Heart left ventricle (tissue), 16 donors: Measurements from ENCODE around the gene AGR3. TPM values are rescaled to one million over a fixed set of nuclear protein-coding genes. Genes with fewer than 3 reads are reported as not detected.

Experiments
- ATAC-seq, 4 donors: fragments of 200-7000 bp; cut with Tn5 transposase; one replicate each; pipeline ENCODE4 v1.9.1; 2020 to 2022; ENCODE audit warnings: moderate library complexity in 4 of 4, mild to moderate bottlenecking in 3 of 4, moderate number of reproducible peaks in 1 of 4
- DNase-seq, 5 donors: peaks; one replicate each; pipeline ENCODE4 v3.0.0-alpha.2; 2020
- H3K27ac ChIP-seq, 12 donors: fragments of 200-600 bp; sonication (generic) in 4 of 12; one replicate each; pipeline versions ENCODE4 v1.5.0 to v1.8.0; 2016 to 2022; ENCODE audit warnings: mild to moderate bottlenecking in 2 of 12
- H3K27me3 ChIP-seq, 9 donors: fragments of 200-600 bp; sonication (generic) in 2 of 9; one replicate each; pipeline versions ENCODE4 v1.5.1 to v1.8.0; 2016 to 2022; ENCODE audit warnings: mild to moderate bottlenecking in 3 of 9
- H3K36me3 ChIP-seq, 9 donors: fragments of 200-600 bp; sonication (generic) in 2 of 9; one replicate each; pipeline versions ENCODE4 v1.5.0 to v1.8.0; 2018 to 2022; ENCODE audit warnings: mild to moderate bottlenecking in 2 of 9
- H3K4me1 ChIP-seq, 12 donors: fragments of 200-600 bp; sonication (generic) in 4 of 12; one replicate each; pipeline versions ENCODE4 v1.5.0 to v1.8.0; 2016 to 2022; ENCODE audit warnings: mild to moderate bottlenecking in 3 of 12
- H3K4me3 ChIP-seq, 12 donors: fragments of 200-600 bp; sonication (generic) in 4 of 12; one replicate each; pipeline versions ENCODE4 v1.5.0 to v1.8.0; 2017 to 2022; ENCODE audit warnings: mild to moderate bottlenecking in 9 of 12, moderate library complexity in 4 of 12
- H3K9me3 ChIP-seq, 12 donors: fragments of 200-600 bp; sonication (generic) in 4 of 12; one replicate each; pipeline versions ENCODE4 v1.5.0 to v1.8.0; 2016 to 2022; ENCODE audit warnings: mild to moderate bottlenecking in 1 of 12
- POLR2A ChIP-seq, 2 donors: fragments of 450-650 bp; IDR thresholded peaks; one replicate each; pipeline ENCODE4 v1.6.1; 2017; ENCODE audit warnings: antibody characterized with exemption in 2 of 2, mild to moderate bottlenecking in 2 of 2, moderate library complexity in 2 of 2
- WGBS, 4 donors: extraction: QIAGEN DNeasy Blood & Tissue Kit in 2 of 4; methylation state at CpG; one replicate each; pipeline versions ENCODE4 v1.1.5 to v1.1.7; 2013 to 2018; 5-methylcytosine and 5-hydroxymethylcytosine counted together
- intact Hi-C, 10 donors: fragments of 100-400 bp; cut with DNase I; formaldehyde crosslinking; loops; one replicate each; pipeline versions ENCODE4 v1.11.1 to v1.14.2; 2022
- polyA plus RNA-seq, 2 donors: library from polyadenylated mRNA; stranded (reverse); fragments of 200-250 nt; gene quantifications; one replicate each; pipeline ENCODE4 v1.2.3, GENCODE V29; 2013
- total RNA-seq, 9 donors: library from RNA; depleted of rRNA in 2 of 9; stranded (reverse); fragments of >200 nt in 2 of 9; fragmentation: NEBNext Ultra II Directional in 3 of 9; extraction: Animal tissue kit (Norgen Biotek cat#: 25700) in 3 of 9; gene quantifications; one replicate each; pipeline versions ENCODE4 v1.1.0 to v1.2.4, GENCODE V29; 2016 to 2023
- TF ChIP-seq, protein P1 (sequence below), 12 donors: fragments of 200-600 bp; sonication (generic) in 4 of 12; IDR thresholded peaks; one replicate each; pipeline versions ENCODE4 v1.5.0 to v1.8.0; 2018 to 2022; ENCODE audit warnings: antibody characterized with exemption in 12 of 12, mild to moderate bottlenecking in 5 of 12
- donor health status: ischemic (EF 13 %, LVEDD 7.1; RV severe dilation, severe dysfunction).
- donor health status: healthy with polysubstance abuse.
- donor health status: DM: no; HTN: yes; CAD: no.
- donor health status: DM: no; HTN: no; CAD: no.
- donor health status: ischemic (EF 25% LVEDD 6.9; RV normal size, moderate dysfunction).
- donor health status: ischemic (EF 25% LVEDD 5.7; RV mildly dilated, moderate dysfunction).
- donor health status: healthy.
- donor health status: DM: yes; HTN: yes; CAD: no.
- donor health status: ischemic (EF 35%, LVEDD 5.7; RV mildly dilated, moderate dysfunction).
- donor health status: nonischemic (EF 11% LVEDD 7.7; RV severe dilation, severe dysfunction).
- donor health status: DM: yes; HTN: yes; CAD: no.
- donor health status: PGD.
- donor health status: ischemic (EF 29% LVEDD 5.4; RV normal size, mild dysfunction).
- donor health status: nonischemic (EF 23%, LVEDD 6.1; RV moderate dilation, normal function).

The AGR3 gene
- total and polyA plus RNA-seq, 11 donors: not detected

DNA sequence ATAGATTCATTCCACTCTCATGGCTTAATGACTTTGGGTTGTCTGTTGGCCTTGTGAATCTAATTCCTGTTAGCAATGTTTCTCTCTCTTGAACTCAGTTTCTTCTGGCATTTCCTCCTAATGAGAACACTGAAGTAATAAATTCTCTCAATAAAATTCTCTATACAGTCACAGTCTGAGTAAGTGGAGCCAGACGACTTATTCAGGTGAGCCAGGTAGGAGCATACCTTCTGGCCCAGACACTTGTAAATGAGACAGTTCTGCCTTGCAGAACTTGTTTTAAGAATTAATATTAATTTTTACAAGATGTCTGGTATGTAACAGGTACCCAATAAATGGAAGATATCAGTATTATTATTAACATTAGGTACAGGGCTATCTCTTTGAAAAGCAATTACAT lies 48.4 kb downstream of the AGR3 start:
- Histone ChIP-seq H3K4me3 (no peak overlapping the region), H3K27ac (no peak overlapping the region), H3K36me3 (no peaks in the 10 kb centered on the region), H3K9me3 (peaks cover 0 to 12% (median 0%) of the 10 kb centered on the region in 12 donors), H3K4me1 (no peaks in the 10 kb centered on the region), H3K27me3 (no peaks in the 10 kb centered on the region)
- ATAC-seq (no peak), DNase-seq (no peak)
- intact Hi-C loops: no loop called here
- WGBS, 4 donors: 77 to 93% (median 92%) methylated on average over 1 of the region's 1 CpG
- no peak for TF ChIP-seq POLR2A (IDR thresholded peaks at IDR 0.05)
- TF ChIP-seq, protein P1, sequence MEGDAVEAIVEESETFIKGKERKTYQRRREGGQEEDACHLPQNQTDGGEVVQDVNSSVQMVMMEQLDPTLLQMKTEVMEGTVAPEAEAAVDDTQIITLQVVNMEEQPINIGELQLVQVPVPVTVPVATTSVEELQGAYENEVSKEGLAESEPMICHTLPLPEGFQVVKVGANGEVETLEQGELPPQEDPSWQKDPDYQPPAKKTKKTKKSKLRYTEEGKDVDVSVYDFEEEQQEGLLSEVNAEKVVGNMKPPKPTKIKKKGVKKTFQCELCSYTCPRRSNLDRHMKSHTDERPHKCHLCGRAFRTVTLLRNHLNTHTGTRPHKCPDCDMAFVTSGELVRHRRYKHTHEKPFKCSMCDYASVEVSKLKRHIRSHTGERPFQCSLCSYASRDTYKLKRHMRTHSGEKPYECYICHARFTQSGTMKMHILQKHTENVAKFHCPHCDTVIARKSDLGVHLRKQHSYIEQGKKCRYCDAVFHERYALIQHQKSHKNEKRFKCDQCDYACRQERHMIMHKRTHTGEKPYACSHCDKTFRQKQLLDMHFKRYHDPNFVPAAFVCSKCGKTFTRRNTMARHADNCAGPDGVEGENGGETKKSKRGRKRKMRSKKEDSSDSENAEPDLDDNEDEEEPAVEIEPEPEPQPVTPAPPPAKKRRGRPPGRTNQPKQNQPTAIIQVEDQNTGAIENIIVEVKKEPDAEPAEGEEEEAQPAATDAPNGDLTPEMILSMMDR (IDR thresholded peaks at IDR 0.05): no peak

DNA sequence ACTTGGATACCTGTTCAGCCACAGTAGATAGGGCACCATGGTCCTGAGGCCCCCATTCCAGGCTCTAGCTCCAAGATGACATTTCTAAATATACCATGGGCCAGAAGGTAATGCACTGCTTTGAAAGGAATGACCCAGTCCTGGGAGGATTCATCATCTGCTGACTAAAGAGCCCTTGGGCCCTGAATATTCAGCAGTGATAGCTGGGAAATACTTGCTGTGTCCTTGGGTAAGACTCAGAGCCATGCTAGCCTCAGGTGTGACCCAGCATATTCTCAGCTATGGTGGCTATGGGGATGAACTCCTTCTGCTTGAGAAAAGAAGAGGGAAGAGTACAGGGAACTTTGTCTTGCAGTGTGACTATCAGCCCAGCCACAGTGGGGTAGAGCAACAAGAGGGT lies 55.7 kb downstream of the AGR3 start:
- Histone ChIP-seq H3K27me3 (peaks cover 0 to 4% (median 0%) of the 10 kb centered on the region in 9 donors), H3K9me3 (peaks cover 0 to 11% (median 0%) of the 10 kb centered on the region in 12 donors), H3K36me3 (no peaks in the 10 kb centered on the region), H3K27ac (no peak overlapping the region), H3K4me3 (no peak overlapping the region), H3K4me1 (no peaks in the 10 kb centered on the region)
- TF ChIP-seq POLR2A (IDR thresholded peaks at IDR 0.05): no peak
- TF ChIP-seq, protein P1 (IDR thresholded peaks at IDR 0.05): no peak
- no peak for DNase-seq
- intact Hi-C loops: no loop called here
- no peak for ATAC-seq

DNA sequence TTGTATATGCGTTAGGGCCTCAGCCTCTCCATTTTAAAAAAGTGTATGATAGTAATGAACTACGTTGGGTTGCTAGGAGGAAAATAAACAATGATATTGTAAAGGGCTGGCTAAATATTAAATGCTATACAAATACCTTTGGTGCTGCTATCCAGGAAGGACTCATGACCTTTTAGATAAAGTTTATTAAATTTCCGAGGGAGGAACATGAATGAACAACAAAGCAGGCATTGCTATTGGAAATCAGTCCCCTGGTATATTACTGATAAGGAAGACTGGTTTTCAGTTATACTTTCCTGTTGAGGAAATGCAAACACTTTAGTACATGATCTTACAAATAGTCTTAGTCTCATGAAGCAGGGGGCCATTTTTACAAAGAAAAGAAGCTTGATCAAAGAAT lies 59.8 kb downstream of the AGR3 start:
- TF ChIP-seq POLR2A (IDR thresholded peaks at IDR 0.05): no peak
- TF ChIP-seq, protein P1 (IDR thresholded peaks at IDR 0.05): no peak
- Histone ChIP-seq H3K27ac (no peak overlapping the region), H3K4me3 (no peak overlapping the region), H3K9me3 (no peaks in the 10 kb centered on the region), H3K27me3 (peaks cover 0 to 4% (median 0%) of the 10 kb centered on the region in 9 donors), H3K4me1 (peaks cover 0 to 6% (median 0%) of the 10 kb centered on the region in 12 donors), H3K36me3 (no peaks in the 10 kb centered on the region)
- 52 to 70% (median 55%) methylated on average over 3 of the region's 3 CpGs for WGBS, 4 donors
- no peak for DNase-seq
- intact Hi-C loops: no loop called here
- no peak for ATAC-seq

DNA sequence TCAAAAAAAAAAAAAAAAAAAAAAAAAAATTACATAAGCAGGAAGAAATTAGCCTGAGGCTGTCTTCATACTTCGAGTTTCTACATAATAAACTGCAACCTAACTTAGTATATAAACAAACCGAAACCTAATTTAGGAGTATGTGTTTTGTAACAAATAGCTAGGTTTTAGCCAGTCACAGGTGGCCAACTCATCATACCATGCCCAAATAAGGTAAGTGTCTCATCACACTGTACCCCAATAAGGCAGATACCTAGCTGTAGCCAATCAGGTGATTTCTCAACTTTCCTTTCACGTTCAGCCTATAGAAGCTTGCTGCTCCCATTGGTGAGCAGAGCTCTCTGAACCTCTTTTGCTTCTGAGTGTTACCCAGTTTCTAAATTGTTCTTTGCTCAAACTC lies 63.1 kb downstream of the AGR3 start:
- intact Hi-C loops: no loop called here
- H3K4me3 ChIP-seq: no peak overlapping the region
- H3K27me3 ChIP-seq: peaks cover 0 to 4% (median 0%) of the 10 kb centered on the region in 9 donors
- WGBS, 4 donors: 84 to 94% (median 89%) methylated on average over 3 of the region's 3 CpGs
- H3K9me3 ChIP-seq: no peaks in the 10 kb centered on the region
- H3K27ac ChIP-seq: no peak overlapping the region
- no peaks in the 10 kb centered on the region for H3K36me3 ChIP-seq
- ATAC-seq (no peak), DNase-seq (no peak)
- peaks cover 0 to 19% (median 0%) of the 10 kb centered on the region in 12 donors for H3K4me1 ChIP-seq
- no peak for TF ChIP-seq POLR2A (IDR thresholded peaks at IDR 0.05)
- TF ChIP-seq, protein P1 (IDR thresholded peaks at IDR 0.05): no peak
